Heart right ventricle (tissue), 16 donors: ENCODE measurements around the gene SLC3A2. TPM values are rescaled to one million over a fixed set of nuclear protein-coding genes. Genes with fewer than 3 reads are reported as not detected.

ENCODE experiments used
- ATAC-seq, 8 donors: fragments of 200-7000 bp; cut with Tn5 transposase; one replicate each; pipeline ENCODE4 v1.9.1; 2020; ENCODE audit warnings: mild to moderate bottlenecking in 8 of 8, moderate library complexity in 8 of 8, moderate number of reproducible peaks in 1 of 8
- DNase-seq, 2 donors: peaks; one replicate each; pipeline ENCODE4 v3.0.0-alpha.2; 2020
- H3K27ac ChIP-seq, 10 donors: fragments of 200-600 bp; sonication (generic) in 2 of 10; one replicate each; pipeline versions ENCODE4 v1.5.0 to v1.8.0; 2020 to 2022; ENCODE audit warnings: mild to moderate bottlenecking in 3 of 10
- H3K27me3 ChIP-seq, 7 donors: fragments of 200-600 bp; one replicate each; pipeline ENCODE4 v1.8.0; 2021 to 2022; ENCODE audit warnings: mild to moderate bottlenecking in 2 of 7
- H3K36me3 ChIP-seq, 9 donors: fragments of 200-600 bp; sonication (generic) in 1 of 9; one replicate each; pipeline versions ENCODE4 v1.5.0 to v1.8.0; 2020 to 2022; ENCODE audit warnings: mild to moderate bottlenecking in 2 of 9
- H3K4me1 ChIP-seq, 9 donors: fragments of 200-600 bp; sonication (generic) in 1 of 9; one replicate each; pipeline versions ENCODE4 v1.5.0 to v1.8.0; 2020 to 2022; ENCODE audit warnings: mild to moderate bottlenecking in 4 of 9
- H3K4me3 ChIP-seq, 10 donors: fragments of 200-600 bp; sonication (generic) in 2 of 10; one replicate each; pipeline versions ENCODE4 v1.5.0 to v1.8.0; 2020 to 2022; ENCODE audit warnings: mild to moderate bottlenecking in 7 of 10, moderate library complexity in 2 of 10
- H3K9me3 ChIP-seq, 11 donors: fragments of 200-600 bp in 10 of 11; sonication (generic) in 2 of 11; one replicate each; pipeline versions ENCODE4 v1.5.0 to v1.8.0; 2013 to 2022; ENCODE audit warnings: mild to moderate bottlenecking in 2 of 11, control low read depth in 1 of 11, moderate library complexity in 1 of 11
- CTCF ChIP-seq, 9 donors: fragments of 200-600 bp; sonication (generic) in 2 of 9; IDR thresholded peaks; one replicate each; pipeline versions ENCODE4 v1.5.0 to v1.8.0; 2021 to 2022; ENCODE audit warnings: antibody characterized with exemption in 9 of 9, mild to moderate bottlenecking in 5 of 9, moderate library complexity in 1 of 9
- WGBS, 2 donors: extraction: QIAGEN DNeasy Blood & Tissue Kit; methylation state at CpG; one replicate each; pipeline ENCODE4 v1.1.7; 2013; ENCODE audit warnings: inconsistent platforms in 1 of 2; 5-methylcytosine and 5-hydroxymethylcytosine counted together
- intact Hi-C, 10 donors: fragments of 100-400 bp; cut with DNase I; formaldehyde crosslinking; loops; one replicate each; pipeline versions ENCODE4 v1.11.1 to v1.14.2; 2022
- polyA plus RNA-seq, 2 donors: library from polyadenylated mRNA; stranded (reverse); fragments of 200-250 nt; gene quantifications; one replicate each; pipeline ENCODE4 v1.2.3, GENCODE V29; 2013
- total RNA-seq, 10 donors: library from RNA; stranded (reverse); fragmentation: NEBNext Ultra II Directional in 3 of 10; extraction: Animal tissue kit (Norgen Biotek cat#: 25700) in 3 of 10; gene quantifications; one replicate each; pipeline versions ENCODE4 v1.2.1 to v1.2.4, GENCODE V29; 2021 to 2023
- donor health status: Arrhythmogenic right ventricular cardiomyopathy.
- donor health status: ischemic (EF 13 %, LVEDD 7.1; RV severe dilation, severe dysfunction).
- donor health status: healthy with polysubstance abuse.
- donor health status: DM: no; HTN: yes; CAD: no.
- donor health status: DM: no; HTN: no; CAD: no.
- donor health status: ischemic (EF 25% LVEDD 6.9; RV normal size, moderate dysfunction).
- donor health status: ischemic (EF 25% LVEDD 5.7; RV mildly dilated, moderate dysfunction).
- donor health status: healthy.
- donor health status: DM: yes; HTN: yes; CAD: no.
- donor health status: Ischemic cardiomyopathy.
- donor health status: ischemic (EF 35%, LVEDD 5.7; RV mildly dilated, moderate dysfunction).
- donor health status: nonischemic (EF 11% LVEDD 7.7; RV severe dilation, severe dysfunction).
- donor health status: DM: yes; HTN: yes; CAD: no.
- donor health status: PGD.
- donor health status: ischemic (EF 29% LVEDD 5.4; RV normal size, mild dysfunction).
- donor health status: nonischemic (EF 23%, LVEDD 6.1; RV moderate dilation, normal function).

The SLC3A2 gene
- total and polyA plus RNA-seq, 12 donors, result 32.0 to 110 (median 42.6) TPM

GRCh38 chr11:62923601-62924411 lies 43.1 kb downstream of the SLC3A2 start:
- peaks cover 0 to 82% (median 67%) of the 10 kb centered on the region in 7 donors for H3K27me3 ChIP-seq
- peak in 1 of 8 donors; percentile 37 for ATAC-seq
- 3 to 6% methylated on average over 52 of the region's 52 CpGs for WGBS, 2 donors
- H3K4me3 ChIP-seq, result peak overlapping the region in 9 of 10 donors; percentile 1 to 42 (median 29)
- no peak overlapping the region for H3K27ac ChIP-seq
- H3K36me3 ChIP-seq, result no peaks in the 10 kb centered on the region
- no peak for DNase-seq
- TF ChIP-seq CTCF (IDR thresholded peaks at IDR 0.05), result no peak
- no peaks in the 10 kb centered on the region for H3K9me3 ChIP-seq
- H3K4me1 ChIP-seq, result peaks cover 6 to 45% (median 30%) of the 10 kb centered on the region in 9 donors
- intact Hi-C loops, result no loop called here

GRCh38 chr11:62925308-62925707 lies 44.6 kb downstream of the SLC3A2 start:
- Histone ChIP-seq H3K9me3 (no peaks in the 10 kb centered on the region), H3K36me3 (no peaks in the 10 kb centered on the region), H3K27ac (no peak overlapping the region), H3K27me3 (peaks cover 0 to 94% (median 67%) of the 10 kb centered on the region in 7 donors), H3K4me3 (peak overlapping the region in 7 of 10 donors; percentile 34 to 66 (median 52)), H3K4me1 (peaks cover 6 to 50% (median 30%) of the 10 kb centered on the region in 9 donors)
- DNase-seq (no peak), ATAC-seq (no peak)
- WGBS, 2 donors, result 39 to 45% methylated on average over 14 of the region's 14 CpGs
- no peak for TF ChIP-seq CTCF (IDR thresholded peaks at IDR 0.05)
- intact Hi-C loops, result no loop called here

GRCh38 chr11:62925745-62926679 lies 45.3 kb downstream of the SLC3A2 start:
- Histone ChIP-seq H3K27me3 (peaks cover 0 to 95% (median 67%) of the 10 kb centered on the region in 7 donors), H3K4me1 (peaks cover 6 to 50% (median 30%) of the 10 kb centered on the region in 9 donors), H3K27ac (peak overlapping the region in 3 of 10 donors; percentile 8 to 28 (median 15)), H3K9me3 (no peaks in the 10 kb centered on the region), H3K4me3 (peak overlapping the region; percentile 16 to 66 (median 46)), H3K36me3 (no peaks in the 10 kb centered on the region)
- TF ChIP-seq CTCF (IDR thresholded peaks at IDR 0.05), result no peak
- DNase-seq, result no peak
- intact Hi-C loops, result no loop called here
- ATAC-seq, result peak in 7 of 8 donors; percentile 26 to 52 (median 40)
- 2 to 3% methylated on average over 71 of the region's 71 CpGs for WGBS, 2 donors
